ENCODE data around the gene ATP1A1.

Gene ATP1A1

DNA sequence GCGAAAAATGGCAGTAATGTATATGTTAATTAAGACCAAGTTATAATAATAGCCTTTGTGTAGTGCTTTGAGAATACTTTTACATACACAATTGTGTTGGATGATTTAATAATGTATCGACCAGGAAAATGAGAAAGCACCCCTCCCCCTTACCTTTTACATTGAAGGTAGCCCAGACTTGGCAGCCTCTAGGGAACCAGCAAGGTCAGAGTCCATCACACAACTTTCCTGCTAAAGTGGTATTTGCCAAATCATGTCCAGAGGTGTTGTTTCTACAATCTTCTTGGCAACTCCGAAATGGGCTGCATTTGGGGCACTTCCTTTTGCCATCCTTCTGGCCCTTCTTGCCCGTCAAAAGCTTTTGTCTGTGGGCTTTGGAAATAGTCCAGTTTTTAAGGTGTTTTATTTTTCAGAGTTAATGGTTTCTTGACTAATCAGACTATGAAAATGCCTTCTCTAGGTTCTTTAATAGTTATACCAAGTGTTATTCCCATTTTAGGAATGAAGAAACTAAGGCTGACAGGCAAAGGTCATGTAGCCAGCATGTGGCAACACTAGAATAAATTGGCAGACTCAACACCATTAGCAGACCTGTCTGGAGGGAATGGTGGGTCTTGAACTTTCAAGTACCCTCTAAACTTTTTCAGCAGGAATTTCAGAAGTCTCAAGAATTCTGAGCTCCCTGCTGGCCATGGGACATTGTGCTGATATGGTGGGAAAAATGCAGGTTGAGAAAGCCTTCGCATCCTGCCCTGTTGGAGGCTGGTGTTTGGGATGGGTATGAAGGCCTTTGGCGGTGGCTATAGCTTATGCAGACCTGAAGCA lies 6.8 kb downstream of the ATP1A1 start:
- Histone ChIP-seq H3K9ac (ENCODE audit: low read length in 2 of 2) (no peak overlapping the region), H3K4me3 (ENCODE audit: low read length in 2 of 2) (no peak overlapping the region), H3K4me1 (ENCODE audit: control insufficient read depth, insufficient read depth, low read length) (peaks cover 28% of the 10 kb centered on the region), H3K9me3 (ENCODE audit: control insufficient read depth in 2 of 2, low read length in 2 of 2) (no peaks in the 10 kb centered on the region), H3K36me3 (ENCODE audit: control insufficient read depth in 2 of 2, insufficient read depth in 2 of 2, low read length in 2 of 2) (peaks cover 2 to 6% of the 10 kb centered on the region in 2 donors), H3K27me3 (ENCODE audit: control insufficient read depth in 1 of 2, insufficient read depth in 2 of 2, low read length in 2 of 2) (no peaks in the 10 kb centered on the region), H3K27ac (ENCODE audit: low read length) (no peak overlapping the region)

DNA sequence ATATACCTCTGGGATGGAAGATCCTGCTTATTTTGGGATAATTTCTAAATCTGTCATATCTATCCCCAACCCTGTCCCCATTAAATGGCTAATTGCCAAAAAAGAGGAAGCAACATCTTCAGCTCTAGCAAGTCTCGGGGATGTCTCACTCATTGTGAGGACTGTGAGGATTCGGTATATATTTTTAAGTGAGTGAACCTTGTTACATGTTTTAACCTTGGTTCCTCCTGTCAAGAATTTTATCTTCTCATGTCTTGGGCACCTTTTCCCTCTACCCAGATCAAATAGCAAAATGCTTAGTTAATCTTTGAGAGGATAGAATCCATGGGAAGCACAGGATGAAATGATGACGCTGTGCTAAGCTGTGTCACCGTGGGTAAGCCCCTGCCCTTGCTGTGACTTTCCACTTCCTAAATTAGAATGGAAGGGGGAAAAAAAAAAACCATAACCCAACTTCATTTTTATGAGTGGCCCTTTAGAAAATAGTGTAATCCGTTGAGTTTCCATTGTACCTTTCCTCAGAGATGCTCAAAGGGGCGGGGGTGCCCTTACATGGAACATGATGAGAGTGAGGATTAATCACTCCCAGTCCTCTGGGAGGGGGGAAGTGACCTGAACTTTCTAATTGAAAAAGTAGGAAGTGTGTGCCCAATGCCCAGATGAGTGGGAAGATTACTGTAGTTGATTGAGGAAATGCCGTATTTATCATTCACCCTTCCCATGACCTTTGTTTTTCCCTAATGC lies 7.6 kb downstream of the ATP1A1 start:
- no peak overlapping the region for H3K9ac ChIP-seq (ENCODE audit: low read length in 2 of 2)

DNA sequence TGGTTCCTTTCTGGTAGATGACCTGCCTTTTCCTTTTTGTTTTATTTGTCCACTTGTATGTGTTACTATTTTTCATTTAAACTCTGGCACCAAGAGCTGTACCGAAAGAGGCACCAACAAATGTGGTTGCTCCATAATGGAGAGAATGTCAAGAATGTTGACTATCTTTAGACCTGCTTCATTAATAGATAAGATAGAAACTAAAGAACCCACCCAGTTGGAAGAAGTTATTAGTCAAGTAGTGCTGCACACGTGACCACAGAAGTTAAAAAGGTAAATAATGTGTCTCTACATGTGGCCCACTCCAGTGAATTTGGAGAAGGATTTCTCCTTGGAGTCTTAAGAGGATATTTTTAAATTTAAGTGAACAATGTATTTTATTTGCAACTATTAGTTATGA lies 9.3 kb downstream of the ATP1A1 start:
- no peak overlapping the region for H3K4me3 ChIP-seq (ENCODE audit: low read length in 2 of 2)
- no peak overlapping the region for H3K27ac ChIP-seq (ENCODE audit: low read length)
- H3K27me3 ChIP-seq (ENCODE audit: control insufficient read depth in 1 of 2, insufficient read depth in 2 of 2, low read length in 2 of 2), result no peaks in the 10 kb centered on the region
- H3K9ac ChIP-seq (ENCODE audit: low read length in 2 of 2), result no peak overlapping the region
- peaks cover 8% of the 10 kb centered on the region for H3K4me1 ChIP-seq (ENCODE audit: control insufficient read depth, insufficient read depth, low read length)
- H3K36me3 ChIP-seq (ENCODE audit: control insufficient read depth in 2 of 2, insufficient read depth in 2 of 2, low read length in 2 of 2), result peaks cover 11 to 14% of the 10 kb centered on the region in 2 donors
- H3K9me3 ChIP-seq (ENCODE audit: control insufficient read depth in 2 of 2, low read length in 2 of 2), result no peaks in the 10 kb centered on the region

More for the DNA sequence above, 7.6 kb downstream of the ATP1A1 start:
- H3K4me1 ChIP-seq (ENCODE audit: control insufficient read depth, insufficient read depth, low read length), result peaks cover 20% of the 10 kb centered on the region
- no peaks in the 10 kb centered on the region for H3K9me3 ChIP-seq (ENCODE audit: control insufficient read depth in 2 of 2, low read length in 2 of 2)
- no peak overlapping the region for H3K4me3 ChIP-seq (ENCODE audit: low read length in 2 of 2)
- no peaks in the 10 kb centered on the region for H3K27me3 ChIP-seq (ENCODE audit: control insufficient read depth in 1 of 2, insufficient read depth in 2 of 2, low read length in 2 of 2)
- H3K27ac ChIP-seq (ENCODE audit: low read length), result no peak overlapping the region
- H3K36me3 ChIP-seq (ENCODE audit: control insufficient read depth in 2 of 2, insufficient read depth in 2 of 2, low read length in 2 of 2), result peaks cover 6 to 9% of the 10 kb centered on the region in 2 donors

DNA sequence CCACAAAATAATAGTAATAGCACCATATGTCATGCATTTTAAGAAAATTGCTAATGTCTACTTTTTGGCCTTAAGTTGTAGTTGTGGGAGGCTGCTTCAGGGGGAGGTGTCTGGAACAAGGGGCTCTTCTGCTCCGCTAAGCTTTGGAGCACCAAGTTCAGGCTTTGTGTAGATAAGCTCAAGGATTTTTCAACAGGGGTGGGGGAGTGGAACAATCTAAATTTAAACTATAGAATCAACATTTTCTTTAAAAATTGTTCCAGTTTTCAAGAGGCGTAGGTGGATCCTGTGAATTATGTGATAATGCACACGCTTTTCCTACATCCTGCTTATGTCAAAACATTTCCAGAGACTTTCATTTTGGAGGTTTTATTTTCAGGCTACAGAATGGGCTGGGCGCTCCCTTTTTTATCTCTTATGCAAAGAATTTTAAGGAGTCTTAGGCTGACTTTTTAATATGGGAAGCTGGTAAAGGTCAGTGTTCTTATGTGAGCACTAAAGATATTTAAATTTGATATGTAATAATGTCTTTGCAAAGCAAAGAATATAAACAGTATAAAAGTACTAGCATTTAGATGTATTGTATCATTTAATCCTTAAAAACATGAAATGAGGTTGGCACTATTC lies 9.9 kb downstream of the ATP1A1 start:
- no peaks in the 10 kb centered on the region for H3K27me3 ChIP-seq (ENCODE audit: control insufficient read depth in 1 of 2, insufficient read depth in 2 of 2, low read length in 2 of 2)
- no peak overlapping the region for H3K27ac ChIP-seq (ENCODE audit: low read length)
- H3K9me3 ChIP-seq (ENCODE audit: control insufficient read depth in 2 of 2, low read length in 2 of 2), result no peaks in the 10 kb centered on the region

DNA sequence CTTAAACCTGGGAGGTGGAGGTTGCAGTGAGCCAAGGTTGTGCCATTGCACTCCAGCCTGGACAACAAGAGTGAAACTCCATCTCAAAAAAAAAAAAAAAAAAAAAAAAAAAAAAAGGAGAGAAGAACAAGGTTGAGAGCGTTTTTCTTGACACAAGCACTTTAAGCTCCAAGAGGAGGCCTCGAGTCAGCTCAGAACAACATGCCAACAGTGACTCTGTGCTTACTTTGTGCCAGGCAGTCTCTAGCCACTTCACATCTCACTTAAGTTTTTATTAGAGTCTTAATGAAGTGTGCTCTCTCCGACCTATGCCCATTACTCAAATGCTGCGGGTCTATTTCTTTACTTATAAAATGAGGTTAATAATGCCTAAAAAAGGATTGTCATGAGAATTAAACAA lies 13.0 kb downstream of the ATP1A1 start:
- Histone ChIP-seq H3K4me1 (ENCODE audit: control insufficient read depth, insufficient read depth, low read length) (no peaks in the 10 kb centered on the region), H3K4me3 (ENCODE audit: low read length in 2 of 2) (no peak overlapping the region), H3K36me3 (ENCODE audit: control insufficient read depth in 2 of 2, insufficient read depth in 2 of 2, low read length in 2 of 2) (peaks cover 47 to 49% of the 10 kb centered on the region in 2 donors), H3K9ac (ENCODE audit: low read length in 2 of 2) (no peak overlapping the region), H3K9me3 (ENCODE audit: control insufficient read depth in 2 of 2, low read length in 2 of 2) (no peaks in the 10 kb centered on the region), H3K27ac (ENCODE audit: low read length) (no peak overlapping the region), H3K27me3 (ENCODE audit: control insufficient read depth in 1 of 2, insufficient read depth in 2 of 2, low read length in 2 of 2) (no peaks in the 10 kb centered on the region)

More for the DNA sequence above, 9.9 kb downstream of the ATP1A1 start:
- peaks cover 16 to 20% of the 10 kb centered on the region in 2 donors for H3K36me3 ChIP-seq (ENCODE audit: control insufficient read depth in 2 of 2, insufficient read depth in 2 of 2, low read length in 2 of 2)
- peaks cover 3% of the 10 kb centered on the region for H3K4me1 ChIP-seq (ENCODE audit: control insufficient read depth, insufficient read depth, low read length)
- H3K4me3 ChIP-seq (ENCODE audit: low read length in 2 of 2), result no peak overlapping the region
- no peak overlapping the region for H3K9ac ChIP-seq (ENCODE audit: low read length in 2 of 2)

DNA sequence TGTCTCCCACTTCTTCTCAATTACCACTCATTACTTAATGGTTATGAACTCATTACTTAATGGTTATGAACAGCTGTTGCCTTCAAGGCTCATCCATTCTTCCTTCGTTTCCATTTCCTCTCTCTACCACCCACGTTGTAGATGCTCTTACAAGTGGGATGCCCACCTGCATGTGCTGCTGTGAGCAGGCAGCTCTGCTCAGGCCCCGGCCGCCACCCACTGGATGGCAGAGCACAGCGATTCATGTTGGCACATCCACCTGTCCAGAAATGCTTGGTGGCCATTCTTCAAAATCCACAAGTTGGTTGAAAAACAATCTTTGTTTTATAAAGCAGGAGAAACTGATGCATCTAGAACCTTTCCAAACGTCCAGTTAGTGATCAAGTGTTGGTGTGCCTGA lies 14.5 kb downstream of the ATP1A1 start:
- Histone ChIP-seq H3K27me3 (ENCODE audit: control insufficient read depth in 1 of 2, insufficient read depth in 2 of 2, low read length in 2 of 2) (no peaks in the 10 kb centered on the region), H3K9ac (ENCODE audit: low read length in 2 of 2) (no peak overlapping the region), H3K4me1 (ENCODE audit: control insufficient read depth, insufficient read depth, low read length) (no peaks in the 10 kb centered on the region), H3K4me3 (ENCODE audit: low read length in 2 of 2) (no peak overlapping the region), H3K36me3 (ENCODE audit: control insufficient read depth in 2 of 2, insufficient read depth in 2 of 2, low read length in 2 of 2) (peaks cover 55 to 61% of the 10 kb centered on the region in 2 donors), H3K27ac (ENCODE audit: low read length) (no peak overlapping the region), H3K9me3 (ENCODE audit: control insufficient read depth in 2 of 2, low read length in 2 of 2) (no peaks in the 10 kb centered on the region)

DNA sequence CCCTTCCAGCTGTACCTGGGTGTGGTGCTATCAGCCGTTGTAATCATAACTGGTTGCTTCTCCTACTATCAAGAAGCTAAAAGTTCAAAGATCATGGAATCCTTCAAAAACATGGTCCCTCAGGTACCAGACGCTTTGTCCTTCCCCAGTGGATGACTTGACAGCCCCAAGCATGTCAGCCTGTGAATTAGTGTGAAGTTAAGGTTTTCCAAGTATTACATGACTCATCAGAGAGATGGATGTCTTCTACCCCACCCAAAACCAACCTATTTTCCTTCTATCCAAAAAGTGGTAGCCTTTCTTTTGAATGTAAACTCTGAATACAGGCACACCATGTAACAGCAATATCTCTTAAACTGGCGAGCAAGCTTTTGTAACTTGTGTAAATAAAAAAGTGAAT lies 15.1 kb downstream of the ATP1A1 start:
- Histone ChIP-seq H3K4me3 (ENCODE audit: low read length in 2 of 2) (no peak overlapping the region), H3K36me3 (ENCODE audit: control insufficient read depth in 2 of 2, insufficient read depth in 2 of 2, low read length in 2 of 2) (peaks cover 60 to 67% of the 10 kb centered on the region in 2 donors), H3K27me3 (ENCODE audit: control insufficient read depth in 1 of 2, insufficient read depth in 2 of 2, low read length in 2 of 2) (no peaks in the 10 kb centered on the region), H3K9me3 (ENCODE audit: control insufficient read depth in 2 of 2, low read length in 2 of 2) (no peaks in the 10 kb centered on the region), H3K4me1 (ENCODE audit: control insufficient read depth, insufficient read depth, low read length) (no peaks in the 10 kb centered on the region), H3K27ac (ENCODE audit: low read length) (no peak overlapping the region), H3K9ac (ENCODE audit: low read length in 2 of 2) (no peak overlapping the region)

DNA sequence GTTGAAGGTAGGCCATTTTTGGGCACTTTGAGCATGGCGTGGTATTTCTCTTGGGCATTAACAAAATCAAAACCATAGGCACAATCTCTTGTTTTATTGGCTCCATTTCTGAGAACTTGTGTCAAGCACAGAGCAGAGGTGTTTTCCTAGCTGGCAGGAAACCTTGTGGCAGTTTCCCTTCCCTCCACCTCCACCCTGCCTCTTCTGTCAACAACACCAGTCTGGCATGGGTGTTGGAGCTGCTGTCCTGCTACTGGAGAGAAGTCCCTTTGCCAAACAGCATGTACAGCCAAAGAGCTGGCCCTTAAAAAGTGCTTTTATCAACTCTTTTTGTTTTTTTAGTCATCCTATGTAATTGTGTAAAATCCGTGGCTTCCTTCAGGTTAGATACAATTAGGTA lies 16.0 kb downstream of the ATP1A1 start:
- Histone ChIP-seq H3K27ac (ENCODE audit: low read length) (no peak overlapping the region), H3K4me3 (ENCODE audit: low read length in 2 of 2) (no peak overlapping the region), H3K9me3 (ENCODE audit: control insufficient read depth in 2 of 2, low read length in 2 of 2) (no peaks in the 10 kb centered on the region), H3K36me3 (ENCODE audit: control insufficient read depth in 2 of 2, insufficient read depth in 2 of 2, low read length in 2 of 2) (peaks cover 68 to 76% of the 10 kb centered on the region in 2 donors), H3K4me1 (ENCODE audit: control insufficient read depth, insufficient read depth, low read length) (no peaks in the 10 kb centered on the region), H3K27me3 (ENCODE audit: control insufficient read depth in 1 of 2, insufficient read depth in 2 of 2, low read length in 2 of 2) (no peaks in the 10 kb centered on the region), H3K9ac (ENCODE audit: low read length in 2 of 2) (no peak overlapping the region)

DNA sequence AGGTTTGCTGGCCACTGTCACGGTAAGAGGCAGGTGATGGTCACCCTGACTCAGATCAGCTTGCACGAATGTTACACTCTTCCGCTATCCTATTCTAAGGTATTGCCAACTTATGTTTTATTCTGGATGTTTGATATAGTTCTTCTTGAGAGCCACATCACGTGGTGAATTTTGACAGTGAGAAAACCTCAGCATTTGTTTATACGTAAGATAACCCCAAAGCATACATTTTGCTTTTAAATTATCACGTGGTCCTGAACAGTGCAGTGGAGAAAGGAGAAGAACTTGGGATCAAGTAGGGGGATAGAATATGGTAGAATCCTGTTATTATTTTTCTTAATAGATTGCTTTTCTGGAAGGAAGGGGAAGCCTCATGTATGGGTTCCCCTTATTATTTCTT lies 16.6 kb downstream of the ATP1A1 start:
- Histone ChIP-seq H3K27ac (ENCODE audit: low read length) (no peak overlapping the region), H3K9ac (ENCODE audit: low read length in 2 of 2) (no peak overlapping the region), H3K36me3 (ENCODE audit: control insufficient read depth in 2 of 2, insufficient read depth in 2 of 2, low read length in 2 of 2) (peaks cover 64 to 82% of the 10 kb centered on the region in 2 donors), H3K4me3 (ENCODE audit: low read length in 2 of 2) (no peak overlapping the region), H3K9me3 (ENCODE audit: control insufficient read depth in 2 of 2, low read length in 2 of 2) (no peaks in the 10 kb centered on the region), H3K27me3 (ENCODE audit: control insufficient read depth in 1 of 2, insufficient read depth in 2 of 2, low read length in 2 of 2) (no peaks in the 10 kb centered on the region), H3K4me1 (ENCODE audit: control insufficient read depth, insufficient read depth, low read length) (no peaks in the 10 kb centered on the region)

DNA sequence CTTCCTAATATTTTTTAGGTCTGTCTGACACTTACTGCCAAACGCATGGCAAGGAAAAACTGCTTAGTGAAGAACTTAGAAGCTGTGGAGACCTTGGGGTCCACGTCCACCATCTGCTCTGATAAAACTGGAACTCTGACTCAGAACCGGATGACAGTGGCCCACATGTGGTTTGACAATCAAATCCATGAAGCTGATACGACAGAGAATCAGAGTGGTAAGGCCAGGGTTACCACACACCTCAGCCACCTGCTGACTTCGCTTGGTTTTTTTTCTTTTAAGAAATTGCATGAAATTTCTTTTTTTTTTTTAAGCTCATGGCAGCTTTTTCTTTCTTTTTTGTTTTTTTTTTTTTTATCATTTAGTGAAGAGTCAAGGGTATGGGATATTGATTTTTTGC lies 17.2 kb downstream of the ATP1A1 start:
- H3K36me3 ChIP-seq (ENCODE audit: control insufficient read depth in 2 of 2, insufficient read depth in 2 of 2, low read length in 2 of 2), result peaks cover 64 to 80% of the 10 kb centered on the region in 2 donors
- no peaks in the 10 kb centered on the region for H3K9me3 ChIP-seq (ENCODE audit: control insufficient read depth in 2 of 2, low read length in 2 of 2)
- H3K27me3 ChIP-seq (ENCODE audit: control insufficient read depth in 1 of 2, insufficient read depth in 2 of 2, low read length in 2 of 2), result no peaks in the 10 kb centered on the region
- H3K27ac ChIP-seq (ENCODE audit: low read length), result no peak overlapping the region
- H3K9ac ChIP-seq (ENCODE audit: low read length in 2 of 2), result no peak overlapping the region
- H3K4me1 ChIP-seq (ENCODE audit: control insufficient read depth, insufficient read depth, low read length), result no peaks in the 10 kb centered on the region
- H3K4me3 ChIP-seq (ENCODE audit: low read length in 2 of 2), result no peak overlapping the region
